Iris pigment epithelial cell (primary cell): Measurements from ENCODE around the gene TMEM91.

Experiments
- DNase-seq: peaks from one replicate; pipeline ENCODE4 v3.0.0-alpha.2; 2011; ENCODE audit warnings: low read depth

TMEM91 gene

GRCh38 chr19:41411100-41411967 is 35.0 kb downstream of the TMEM91 start:
- no peak for DNase-seq

GRCh38 chr19:41411968-41412265 is 35.6 kb downstream of the TMEM91 start:
- no peak for DNase-seq

DNA sequence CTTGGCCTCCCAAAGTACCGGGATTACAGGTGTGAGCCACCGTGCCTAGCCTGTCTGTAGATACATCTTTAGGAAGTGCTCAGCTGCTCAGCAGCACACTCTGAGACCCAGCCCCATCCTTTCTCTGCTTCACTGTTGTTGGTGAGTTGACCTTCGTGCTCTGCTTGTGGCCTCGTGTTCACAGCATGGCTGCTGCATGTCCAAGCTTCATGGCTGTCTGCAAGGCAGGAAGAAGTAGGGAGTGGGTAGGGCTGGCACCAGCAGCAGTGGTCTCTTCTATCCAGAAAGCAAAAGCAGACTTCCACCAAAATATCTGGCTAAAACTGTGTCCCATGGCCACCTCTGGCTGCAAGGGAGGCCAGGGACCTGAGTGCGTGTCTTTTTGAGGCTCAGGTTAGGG is 36.6 kb downstream of the TMEM91 start:
- no peak for DNase-seq

GRCh38 chr19:41413947-41414346 is 37.6 kb downstream of the TMEM91 start:
- DNase-seq = no peak

GRCh38 chr19:41414461-41414860 is 38.1 kb downstream of the TMEM91 start:
- no peak for DNase-seq

DNA sequence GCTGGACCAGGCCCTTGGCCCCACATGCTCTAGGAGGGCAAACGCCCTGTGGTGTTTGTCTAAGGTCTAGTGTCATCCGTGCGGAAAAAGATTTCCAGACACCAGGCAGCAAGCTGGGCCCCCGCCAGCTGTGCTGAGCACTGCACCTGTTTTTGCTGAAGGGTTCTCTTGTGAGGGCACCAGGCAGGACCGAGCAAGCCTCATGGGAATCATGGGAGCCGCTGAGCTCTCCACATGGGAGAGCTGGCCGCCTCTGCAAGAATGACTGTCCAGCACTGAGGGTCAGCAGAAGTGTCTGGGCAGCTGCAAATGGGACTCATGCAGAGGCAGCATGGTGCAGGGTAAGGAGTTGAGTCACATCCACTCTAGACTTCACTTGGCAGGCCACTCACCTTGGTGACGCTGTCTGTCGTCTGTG is 38.8 kb downstream of the TMEM91 start:
- DNase-seq = no peak

- no peak for DNase-seq
Measured at GRCh38 chr19:41416194-41416674, 39.9 kb downstream of the TMEM91 start.

DNA sequence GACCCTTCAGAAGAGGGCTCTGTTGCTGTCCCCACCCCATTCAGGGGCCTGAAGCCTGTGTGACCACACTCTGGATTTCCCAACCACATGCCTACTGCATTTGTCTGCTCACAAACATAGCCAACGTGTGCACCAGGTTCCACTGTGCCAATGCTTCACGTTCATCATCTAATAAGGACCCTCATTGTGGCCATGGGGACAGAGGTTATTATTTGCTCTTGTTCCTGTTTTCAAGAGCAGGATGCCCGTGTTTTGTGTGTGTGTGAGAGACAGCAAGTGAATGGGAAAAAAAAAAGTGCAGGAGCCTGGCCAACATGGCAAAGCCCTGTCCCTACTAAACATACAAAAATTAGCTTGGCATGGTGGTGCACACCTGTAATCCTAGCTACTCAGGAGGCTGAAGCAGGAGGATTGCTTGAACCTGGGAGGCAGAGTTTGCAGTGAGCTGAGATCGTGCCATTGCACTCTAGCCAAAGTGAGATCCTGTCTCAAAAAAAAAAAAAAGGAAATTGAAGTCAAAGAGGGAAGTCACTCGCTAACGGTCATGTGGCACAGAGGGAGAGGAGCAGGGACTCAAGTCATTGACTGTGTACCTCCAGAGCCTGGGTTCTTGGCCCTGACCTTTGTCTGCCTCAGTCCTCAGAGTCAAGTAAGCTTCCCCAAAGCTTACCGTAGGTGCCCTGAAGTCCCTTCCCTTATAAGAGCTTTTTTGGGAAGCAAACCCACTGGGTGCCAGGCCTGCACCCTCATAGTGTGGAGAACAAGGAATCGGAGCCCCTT is 44.0 kb downstream of the TMEM91 start:
- DNase-seq = no peak

GRCh38 chr19:41421314-41421713 is 45.0 kb downstream of the TMEM91 start:
- no peak for DNase-seq

DNA sequence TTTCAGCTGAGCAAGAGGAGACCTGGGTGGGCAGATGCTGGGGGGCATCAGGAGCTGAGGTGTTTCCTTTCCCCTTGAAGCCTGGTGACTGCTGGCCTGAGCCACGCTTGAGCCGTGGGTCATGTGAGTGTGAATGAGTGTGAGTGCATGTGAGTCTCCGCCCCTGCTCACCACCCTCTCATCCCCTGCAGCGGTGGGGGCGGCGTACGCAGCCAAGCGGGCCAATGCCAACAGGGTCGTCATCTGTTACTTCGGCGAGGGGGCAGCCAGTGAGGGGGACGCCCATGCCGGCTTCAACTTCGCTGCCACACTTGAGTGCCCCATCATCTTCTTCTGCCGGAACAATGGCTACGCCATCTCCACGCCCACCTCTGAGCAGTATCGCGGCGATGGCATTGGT is 45.6 kb downstream of the TMEM91 start:
- DNase-seq = no peak

GRCh38 chr19:41422456-41422855 is 46.1 kb downstream of the TMEM91 start:
- DNase-seq = no peak

DNA sequence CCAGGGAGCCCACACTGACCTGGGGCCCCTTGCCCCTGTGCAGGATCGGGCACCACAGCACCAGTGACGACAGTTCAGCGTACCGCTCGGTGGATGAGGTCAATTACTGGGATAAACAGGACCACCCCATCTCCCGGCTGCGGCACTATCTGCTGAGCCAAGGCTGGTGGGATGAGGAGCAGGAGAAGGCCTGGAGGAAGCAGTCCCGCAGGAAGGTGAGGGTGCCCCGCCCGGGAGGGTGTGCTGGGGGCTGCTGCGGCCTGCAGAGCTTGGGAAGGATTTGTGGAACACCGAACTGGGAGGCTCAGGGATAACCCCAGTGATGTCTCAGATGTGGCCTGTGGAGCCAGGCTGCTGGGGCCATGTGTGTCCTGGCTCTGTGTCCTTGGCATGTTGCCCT is 46.6 kb downstream of the TMEM91 start:
- DNase-seq = no peak

DNA sequence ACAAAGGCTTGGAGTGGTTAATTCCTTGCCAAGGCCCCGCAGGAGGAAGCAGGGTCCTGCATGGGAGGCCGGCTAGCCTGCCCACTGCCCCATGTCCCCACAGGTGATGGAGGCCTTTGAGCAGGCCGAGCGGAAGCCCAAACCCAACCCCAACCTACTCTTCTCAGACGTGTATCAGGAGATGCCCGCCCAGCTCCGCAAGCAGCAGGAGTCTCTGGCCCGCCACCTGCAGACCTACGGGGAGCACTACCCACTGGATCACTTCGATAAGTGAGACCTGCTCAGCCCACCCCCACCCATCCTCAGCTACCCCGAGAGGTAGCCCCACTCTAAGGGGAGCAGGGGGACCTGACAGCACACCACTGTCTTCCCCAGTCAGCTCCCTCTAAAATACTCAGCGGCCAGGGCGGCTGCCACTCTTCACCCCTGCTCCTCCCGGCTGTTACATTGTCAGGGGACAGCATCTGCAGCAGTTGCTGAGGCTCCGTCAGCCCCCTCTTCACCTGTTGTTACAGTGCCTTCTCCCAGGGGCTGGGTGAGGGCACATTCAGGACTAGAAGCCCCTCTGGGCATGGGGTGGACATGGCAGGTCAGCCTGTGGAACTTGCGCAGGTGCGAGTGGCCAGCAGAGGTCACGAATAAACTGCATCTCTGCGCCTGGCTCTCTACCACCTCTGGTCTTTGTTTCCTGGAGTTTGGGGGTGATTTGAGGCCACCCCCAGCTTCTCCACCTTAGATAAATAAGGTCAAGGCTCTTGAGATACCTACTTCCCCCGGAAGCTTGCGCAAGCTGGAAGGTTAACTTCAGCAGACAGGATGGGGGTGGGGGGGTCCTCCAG is 48.2 kb downstream of the TMEM91 start:
- no peak for DNase-seq

DNA sequence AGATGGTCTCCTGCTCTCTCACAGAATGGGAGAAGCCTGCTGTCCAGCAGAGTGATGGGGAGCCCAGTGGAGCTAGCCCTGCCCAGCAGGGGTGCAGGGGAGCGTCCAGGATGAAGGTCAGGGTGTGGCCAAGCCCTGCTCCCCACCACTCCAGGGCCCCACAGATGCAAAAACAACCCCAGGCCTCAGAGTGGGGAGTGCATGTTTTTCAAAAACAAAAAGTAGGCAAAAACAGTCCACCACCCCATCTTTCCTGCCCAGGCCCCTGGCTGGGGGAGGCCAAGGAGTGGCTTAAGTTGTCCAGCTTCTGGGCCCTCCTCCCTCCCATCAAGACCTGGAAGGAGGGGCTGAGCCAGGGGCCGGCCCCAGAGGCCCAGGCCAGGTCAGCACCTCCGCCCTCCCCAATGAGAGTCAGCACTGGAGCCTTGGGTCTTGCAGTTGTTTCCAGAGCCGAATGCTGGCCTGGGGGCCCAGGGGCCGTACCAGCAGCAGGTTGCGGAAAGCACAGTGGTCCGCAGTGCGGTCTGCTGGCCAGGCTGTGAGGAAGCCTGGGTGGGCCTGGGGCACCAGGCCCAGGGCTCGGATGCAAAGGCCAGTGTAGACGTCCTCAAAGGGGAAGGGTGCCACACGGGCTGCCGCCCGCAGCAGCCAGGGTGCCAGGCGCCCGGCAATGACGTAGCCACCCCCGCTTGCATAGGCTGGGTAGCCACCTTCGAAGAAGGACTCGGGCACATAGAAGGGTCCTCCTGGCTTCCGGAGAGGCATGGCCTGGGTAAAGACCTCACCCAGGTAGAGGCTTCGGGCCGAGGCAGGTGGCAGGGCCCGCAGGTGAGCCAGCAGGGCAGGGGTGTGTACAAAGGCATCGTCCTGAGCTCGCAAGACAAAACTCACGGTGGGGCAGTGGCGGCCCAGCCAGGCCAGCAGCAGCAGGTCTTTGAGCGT is 49.1 kb downstream of the TMEM91 start:
- DNase-seq = no peak

DNA sequence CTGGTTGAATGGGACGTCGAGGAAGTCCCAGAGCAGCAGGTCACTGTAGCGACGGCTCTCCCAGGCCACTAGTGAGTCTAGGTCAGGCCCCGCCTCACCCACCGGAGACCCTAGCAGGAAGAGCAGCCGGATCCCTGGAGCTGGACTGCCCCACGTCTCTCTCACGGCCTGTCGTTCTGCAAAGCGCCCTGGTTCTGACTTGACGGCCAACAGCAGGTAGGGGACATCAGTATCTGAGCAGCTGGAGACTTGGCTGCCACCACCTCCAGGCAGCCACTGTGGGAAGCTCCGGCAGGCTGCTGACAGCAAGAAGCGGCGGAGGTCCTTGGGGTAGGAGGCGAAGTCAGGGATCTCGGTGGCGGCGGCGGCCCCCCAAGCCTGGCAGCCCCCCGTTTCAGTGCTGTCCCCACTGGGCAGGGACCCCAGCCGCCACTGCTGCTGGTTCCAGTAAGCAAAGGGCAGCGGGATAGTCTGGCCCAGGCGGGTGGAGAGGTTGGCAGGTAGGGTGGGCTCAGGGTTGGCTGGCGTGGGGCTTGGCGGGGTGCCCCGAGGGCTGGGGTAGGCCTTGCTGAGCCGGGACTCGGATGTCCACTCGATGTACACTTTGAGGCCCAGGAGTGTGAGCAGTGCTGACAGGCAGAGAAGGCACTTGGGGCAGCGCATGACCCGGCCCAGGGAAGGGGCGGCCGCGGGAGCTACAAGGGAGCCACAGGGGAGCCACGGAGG is 49.9 kb downstream of the TMEM91 start:
- no peak for DNase-seq

GRCh38 chr19:41426952-41427646 is 50.8 kb downstream of the TMEM91 start, which contains the start of gene B3GNT8:
Gene B3GNT8, minus strand, starts transcription at chr19:41427374. Its CDS starts 596 bp downstream, at chr19:41426778.
- peak; percentile 74 for DNase-seq

DNA sequence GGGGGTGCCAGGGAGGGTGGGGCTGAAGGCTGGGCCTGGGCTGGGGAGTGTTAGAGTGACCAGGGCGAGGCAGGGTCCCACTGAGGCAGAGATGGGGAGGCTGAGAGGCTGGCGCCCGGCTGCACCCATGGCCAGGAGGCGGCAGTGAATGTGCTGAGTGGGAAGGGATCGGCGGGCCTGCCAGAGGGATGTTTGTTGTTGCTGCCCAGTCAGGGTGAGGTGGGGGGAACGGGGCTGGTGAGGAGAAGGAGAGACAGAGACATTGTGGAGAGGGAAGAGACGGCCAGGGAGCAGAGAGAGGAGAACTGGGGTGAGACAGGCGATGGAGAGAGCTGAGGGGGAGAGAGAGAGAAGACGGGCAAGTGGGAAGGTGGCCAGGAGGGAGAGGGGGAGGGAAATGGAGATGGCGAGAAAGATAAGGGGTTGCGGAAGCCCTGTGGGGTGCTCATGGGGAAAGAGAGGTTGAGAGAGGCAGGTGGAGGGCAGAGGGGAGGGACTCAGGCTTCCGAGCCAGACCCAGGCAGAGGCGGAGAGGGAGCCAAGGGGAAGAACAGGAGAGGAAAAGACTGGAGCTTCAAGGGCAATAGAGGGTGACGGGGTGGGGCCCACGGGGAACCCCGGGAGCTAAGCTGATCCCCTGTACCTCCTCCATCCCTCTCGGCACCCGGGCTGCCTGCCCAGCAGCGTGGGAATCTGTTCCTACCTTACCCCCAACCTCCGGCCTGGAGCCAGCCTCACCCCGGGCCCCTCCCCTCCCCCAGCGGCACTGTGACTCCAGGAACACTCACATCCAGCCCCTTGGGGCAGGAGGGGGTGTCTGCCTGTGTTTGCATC is 51.5 kb downstream of the TMEM91 start:
- DNase-seq = peak; percentile 38

- DNase-seq = no peak
Measured at GRCh38 chr19:41428481-41428859, 52.1 kb downstream of the TMEM91 start.

GRCh38 chr19:41430922-41431321 is 54.6 kb downstream of the TMEM91 start:
- no peak for DNase-seq
